ENCODE data around the gene TNRC18. TPM values are rescaled to one million over a fixed set of nuclear protein-coding genes. Genes with fewer than 3 reads are reported as not detected.

TNRC18 gene
- total and polyA plus RNA-seq, 2 of the 8 experiments (the other 6 are each of a cell fraction or from before 2014, with no cell fraction given), result 1.7 to 8.6 TPM

GRCh38 chr7:5467645-5468044 lies 44.0 kb upstream of the TNRC18 start:
- Histone ChIP-seq H3K23me2 (ENCODE audit: low read depth, low read length) (no peaks in the 10 kb centered on the region), H2BK15ac (ENCODE audit: low read length) (no peak overlapping the region), H3K27ac (ENCODE audit: low read depth, low read length) (no peak overlapping the region), H3K79me1 (ENCODE audit: low read depth, low read length) (no peaks in the 10 kb centered on the region), H2BK5ac (ENCODE audit: low read depth, low read length) (no peak overlapping the region), H3K4me3 (ENCODE audit: extremely low read depth in 1 of 4, insufficient read depth in 2 of 4, low read depth in 3 of 4, low read length in 4 of 4) (no peak overlapping the region), H2BK120ac (replicated peaks; ENCODE audit: low read depth, low read length) (no peak overlapping the region), H3K27me3 (replicated peaks in 1 of 4; ENCODE audit: control insufficient read depth in 3 of 4, extremely low read depth in 1 of 4, insufficient read depth in 3 of 4, low read length in 3 of 4) (no peaks in the 10 kb centered on the region), H2AFZ (ENCODE audit: low read length) (no peak overlapping the region), H3K36me3 (ENCODE audit: control insufficient read depth in 2 of 4, insufficient read depth in 4 of 4, low read length in 3 of 4) (no peaks in the 10 kb centered on the region), H3K4me2 (ENCODE audit: insufficient read depth in 1 of 2, low read depth in 2 of 2, low read length in 2 of 2) (no peak overlapping the region), H3K4me1 (replicated peaks in 1 of 4; ENCODE audit: control insufficient read depth in 3 of 4, insufficient read depth in 4 of 4, low read length in 3 of 4) (no peaks in the 10 kb centered on the region), H3K4ac (replicated peaks; ENCODE audit: insufficient read length, low read depth, low read length) (no peak overlapping the region), H2BK20ac (ENCODE audit: low read length) (no peak overlapping the region), H3K9ac (replicated peaks in 1 of 4; ENCODE audit: extremely low read depth in 1 of 4, low read depth in 3 of 4, low read length in 3 of 4) (no peak overlapping the region), H4K20me1 (replicated peaks in 1 of 2; ENCODE audit: control insufficient read depth in 1 of 2, insufficient read depth in 2 of 2, low read length in 2 of 2) (peaks cover 0 to 7% of the 10 kb centered on the region in 2 experiments), H2BK12ac (ENCODE audit: low read depth, low read length) (no peak overlapping the region), H4K91ac (replicated peaks; ENCODE audit: insufficient read length, low read length) (no peak overlapping the region), H2AK5ac (ENCODE audit: low read depth, low read length) (no peak overlapping the region), H3K9me3 (ENCODE audit: insufficient read depth in 2 of 2, low read depth in 1 of 2, low read length in 1 of 2) (no peaks in the 10 kb centered on the region), H4K5ac (ENCODE audit: insufficient read length, low read depth, low read length) (no peak overlapping the region), H3K18ac (ENCODE audit: extremely low read depth, low read length) (no peak overlapping the region), H3K79me2 (ENCODE audit: control insufficient read depth in 1 of 2, insufficient read depth in 2 of 2, low read length in 2 of 2) (no peaks in the 10 kb centered on the region), H4K8ac (ENCODE audit: extremely low read depth, insufficient read depth, low read length) (no peak overlapping the region), H3K14ac (ENCODE audit: insufficient read length) (no peak overlapping the region), H3K56ac (replicated peaks; ENCODE audit: insufficient read length, low read depth, low read length) (no peak overlapping the region), H3K23ac (ENCODE audit: insufficient read length) (no peak overlapping the region)
- ChIA-PET CTCF (ENCODE audit: partially characterized antibody) (interaction anchor here (0.6 to 2.5 kb wide), 11 partner anchors 9 to 690 kb away, joined by 3 to 15 read pairs (median 3); no protein-coding TSS in a partner anchor), POLR2A (ENCODE audit: partially characterized antibody) (interaction anchor here (0.6 kb wide), 1 partner anchor 15 kb away, joined by 3 read pairs; no protein-coding TSS in a partner anchor)
- no peak for DNase-seq (ENCODE audit: low read depth in 1 of 2, low spot score in 2 of 2)
- FAIRE-seq, result no peak
- 90% methylated on average over 8 of the region's 9 CpGs; no CpG with 5 or more reads in 1 of the 2 experiments for WGBS, 2 experiments (ENCODE audit: extremely low coverage in 1 of 2, insufficient coverage in 1 of 2, insufficient read length in 1 of 2, insufficient replicate concordance in 2 of 2, low coverage in 1 of 2, low lambda C conversion rate in 2 of 2, missing lambda C conversion rate in 1 of 2)
- TF ChIP-seq KDM4A (IDR thresholded peaks at IDR 0.05; ENCODE audit: low read depth, low read length, severe bottlenecking), result no peak
- TF ChIP-seq BRCA1 (IDR thresholded peaks at IDR 0.05; ENCODE audit: low read depth, low read length), result no peak
- no peak for TF ChIP-seq CBX5 (IDR thresholded peaks at IDR 0.05; ENCODE audit: low read depth, low read length)
- TF ChIP-seq USF2 (IDR thresholded peaks at IDR 0.05; ENCODE audit: low read length), result no peak
- TF ChIP-seq CHD2 (IDR thresholded peaks at IDR 0.05; ENCODE audit: low read length), result no peak
- TF ChIP-seq YY1 (IDR thresholded peaks at IDR 0.05; ENCODE audit: low read depth, low read length), result no peak
- no peak for TF ChIP-seq SIRT6 (IDR thresholded peaks at IDR 0.05; ENCODE audit: low read length)
- TF ChIP-seq SIX5 (IDR thresholded peaks at IDR 0.05; ENCODE audit: low read depth, low read length), result no peak
- no peak for TF ChIP-seq HDAC2 (IDR thresholded peaks at IDR 0.05; ENCODE audit: borderline replicate concordance in 1 of 2, low read depth in 2 of 2, low read length in 2 of 2)
- no peak for TF ChIP-seq ZNF274 (IDR thresholded peaks at IDR 0.05; ENCODE audit: borderline replicate concordance, extremely low read depth, low read length)
- TF ChIP-seq TAF7 (optimal IDR thresholded peaks at IDR 0.05; ENCODE audit: borderline replicate concordance, low read depth, low read length), result no peak
- TF ChIP-seq KDM1A (IDR thresholded peaks at IDR 0.05; ENCODE audit: borderline replicate concordance, low read length), result no peak
- TF ChIP-seq MAFK (IDR thresholded peaks at IDR 0.05; ENCODE audit: low read depth, low read length), result no peak
- no peak for TF ChIP-seq JUND (IDR thresholded peaks at IDR 0.05; ENCODE audit: low read length)
